Neural cell (in vitro differentiated cells): ENCODE measurements around the gene PCSK7. TPM values are rescaled to one million over a fixed set of nuclear protein-coding genes. Genes with fewer than 3 reads are reported as not detected.

Source experiments
- H2AFZ ChIP-seq: fragments of 200-600, 300-800 bp; sonication (generic), shearing (Covaris generic); 2 replicates; pipeline ENCODE4 v1.6.0; 2014; ENCODE audit warnings: low read depth, mild to moderate bottlenecking, antibody characterized with exemption, low read length, moderate library complexity
- H3F3A ChIP-seq: fragments of 200-600 bp; shearing (Covaris generic); 2 replicates; pipeline ENCODE4 v1.6.1; 2016; ENCODE audit warnings: mild to moderate bottlenecking, moderate library complexity, mixed read lengths, antibody characterized with exemption, low read length; ENCODE audit not compliant: insufficient read depth, poor library complexity, severe bottlenecking
- H3K27ac ChIP-seq: fragments of 200-600, 300-800 bp; sonication (generic), shearing (Covaris generic); 2 replicates; pipeline ENCODE4 v1.5.1; 2014; ENCODE audit warnings: mild to moderate bottlenecking, low read length, moderate library complexity
- H3K27me3 ChIP-seq: fragments of 300-800, 200-600 bp; sonication (generic), shearing (Covaris generic); 2 replicates; pipeline ENCODE4 v1.6.0; 2014; ENCODE audit warnings: mild to moderate bottlenecking, low read depth, low read length, moderate library complexity; ENCODE audit not compliant: insufficient read depth
- H3K36me3 ChIP-seq: fragments of 300-800, 200-600 bp; sonication (generic), shearing (Covaris generic); 2 replicates; pipeline ENCODE4 v1.5.1; 2014; ENCODE audit warnings: mild to moderate bottlenecking, antibody characterized with exemption, low read length, moderate library complexity; ENCODE audit not compliant: insufficient read depth
- H3K4me2 ChIP-seq: fragments of 300-800, 200-600 bp; sonication (generic), shearing (Covaris generic); 2 replicates; pipeline ENCODE4 v1.6.0; 2014; ENCODE audit warnings: mild to moderate bottlenecking, low read length
- H3K4me3 ChIP-seq: fragments of 300-800, 200-600 bp; sonication (generic), shearing (Covaris generic); 2 replicates; pipeline ENCODE4 v1.5.1; 2014; ENCODE audit warnings: mild to moderate bottlenecking, low read length, moderate library complexity
- H3K79me2 ChIP-seq: fragments of 200-600 bp; shearing (Covaris generic); replicated peaks from 2 replicates; pipeline ENCODE4 v1.6.0; 2014; ENCODE audit warnings: mild to moderate bottlenecking, low read length, moderate library complexity; ENCODE audit not compliant: insufficient read depth
- H3K9ac ChIP-seq: fragments of 300-800, 200-600 bp; sonication (generic), shearing (Covaris generic); 2 replicates; pipeline ENCODE4 v1.6.1; 2016; ENCODE audit warnings: mild to moderate bottlenecking, low read length, mixed read lengths
- H3K9me2 ChIP-seq: fragments of 200-600 bp; shearing (Covaris generic); 2 replicates; pipeline ENCODE4 v1.6.1; 2016; ENCODE audit warnings: mild to moderate bottlenecking, low read length, mixed read lengths; ENCODE audit not compliant: insufficient read depth
- H3K9me3 ChIP-seq: fragments of 200-600, 300-800 bp; sonication (generic), shearing (Covaris generic); 2 replicates; pipeline ENCODE4 v1.6.1; 2016; ENCODE audit warnings: mild to moderate bottlenecking, mixed run types, low read length, moderate library complexity, mixed read lengths
- H4K20me1 ChIP-seq: fragments of 200-600 bp; shearing (Covaris generic); 2 replicates; pipeline ENCODE4 v1.6.1; 2016; ENCODE audit warnings: mild to moderate bottlenecking, mixed run types; ENCODE audit not compliant: insufficient read depth
- CTCF ChIP-seq: fragments of 450-650 bp; IDR thresholded peaks from 2 replicates; pipeline ENCODE4 v1.5.1; 2014; ENCODE audit warnings: antibody characterized with exemption, mild to moderate bottlenecking, moderate library complexity; ENCODE audit not compliant: poor library complexity, severe bottlenecking
- EP300 ChIP-seq: fragments of 450-650 bp; conservative IDR thresholded peaks from 2 replicates; pipeline ENCODE4 v1.6.1; 2014; ENCODE audit warnings: antibody characterized with exemption, mild to moderate bottlenecking, moderate library complexity; ENCODE audit not compliant: poor library complexity, severe bottlenecking
- EZH2 ChIP-seq: fragments of 200-600, 300-800 bp; shearing (Covaris generic), sonication (generic); IDR thresholded peaks from 2 replicates; pipeline ENCODE4 v1.6.1; 2014; ENCODE audit warnings: antibody characterized with exemption, low read length, borderline replicate concordance, mild to moderate bottlenecking; ENCODE audit not compliant: insufficient read depth, poor library complexity, severe bottlenecking
- MXI1 ChIP-seq: fragments of 450-650 bp; conservative IDR thresholded peaks from 2 replicates; pipeline ENCODE4 v1.6.1; 2014; ENCODE audit warnings: antibody characterized with exemption, mild to moderate bottlenecking; ENCODE audit not compliant: poor library complexity, severe bottlenecking
- POLR2AphosphoS5 ChIP-seq: IDR thresholded peaks from 2 replicates; pipeline ENCODE4 v1.6.1; 2012
- RAD21 ChIP-seq: fragments of 450-650 bp; conservative IDR thresholded peaks from 2 replicates; pipeline ENCODE4 v1.6.1; 2014; ENCODE audit warnings: antibody characterized with exemption, mild to moderate bottlenecking, moderate library complexity
- REST ChIP-seq: IDR thresholded peaks from 2 replicates; pipeline ENCODE4 v1.6.1; 2012; ENCODE audit warnings: borderline replicate concordance
- SMC3 ChIP-seq: fragments of 450-650 bp; conservative IDR thresholded peaks from 2 replicates; pipeline ENCODE4 v1.6.1; 2014; ENCODE audit warnings: antibody characterized with exemption, mild to moderate bottlenecking, moderate library complexity; ENCODE audit not compliant: poor library complexity
- TAF1 ChIP-seq: IDR thresholded peaks from 2 replicates; pipeline ENCODE4 v1.6.1; 2012; ENCODE audit warnings: low read depth
- polyA plus RNA-seq: library from polyadenylated mRNA; depleted of rRNA; stranded (reverse); fragments of >200 nt; gene quantifications from 2 replicates; pipeline ENCODE4 v1.2.3, GENCODE V29; 2014

PCSK7 gene
- polyA plus RNA-seq, 1 donor from 2014 or later, result 44.4 TPM

- Histone ChIP-seq H3K27me3 (no peaks in the 10 kb centered on the region), H3K9ac (no peak overlapping the region), H2AFZ (no peak overlapping the region), H3K4me2 (no peak overlapping the region), H3K9me2 (no peaks in the 10 kb centered on the region), H4K20me1 (no peaks in the 10 kb centered on the region), H3K36me3 (no peaks in the 10 kb centered on the region), H3K4me3 (no peak overlapping the region), H3K79me2 (peaks cover 9% of the 10 kb centered on the region), H3K9me3 (no peaks in the 10 kb centered on the region), H3F3A (no peaks in the 10 kb centered on the region), H3K27ac (no peak overlapping the region)
- TF ChIP-seq REST (no peak), RAD21 (no peak), TAF1 (no peak), EZH2 (no peak), EP300 (no peak), POLR2AphosphoS5 (no peak), SMC3 (no peak), MXI1 (no peak), CTCF (no peak)
Measured at GRCh38 chr11:117225553-117226170, 6.2 kb downstream of the PCSK7 start.

GRCh38 chr11:117223741-117224689, 7.9 kb downstream of the PCSK7 start:
- H3K9ac ChIP-seq, result no peak overlapping the region
- no peak overlapping the region for H3K4me3 ChIP-seq
- no peaks in the 10 kb centered on the region for H3K79me2 ChIP-seq
- H4K20me1 ChIP-seq, result no peaks in the 10 kb centered on the region
- no peak for TF ChIP-seq POLR2AphosphoS5
- TF ChIP-seq CTCF, result no peak
- TF ChIP-seq SMC3, result no peak
- no peak for TF ChIP-seq RAD21
- no peak for TF ChIP-seq MXI1
- no peak for TF ChIP-seq EZH2
- TF ChIP-seq TAF1, result no peak
- TF ChIP-seq EP300, result no peak
- no peak for TF ChIP-seq REST
- H2AFZ ChIP-seq, result no peak overlapping the region
- no peaks in the 10 kb centered on the region for H3K9me2 ChIP-seq
- no peaks in the 10 kb centered on the region for H3K9me3 ChIP-seq
- H3F3A ChIP-seq, result no peaks in the 10 kb centered on the region
- H3K36me3 ChIP-seq, result no peaks in the 10 kb centered on the region
- H3K4me2 ChIP-seq, result no peak overlapping the region
- H3K27me3 ChIP-seq, result no peaks in the 10 kb centered on the region
- H3K27ac ChIP-seq, result no peak overlapping the region
